M059J (cell line): Measurements from ENCODE around the gene LGR4. TPM values are rescaled to one million over a fixed set of nuclear protein-coding genes. Genes with fewer than 3 reads are reported as not detected.

Experiments used
- DNase-seq: peaks from one replicate; pipeline ENCODE4 v3.0.0-alpha.2; 2012; ENCODE audit warnings: low read depth
- total RNA-seq: library from RNA; depleted of rRNA; stranded (reverse); fragments of >200 nt; shearing (Covaris generic); gene quantifications from 2 replicates; pipeline ENCODE4 v1.2.3, GENCODE V29; 2014

LGR4 gene
- total RNA-seq, 1 experiment from 2014 or later: 45.2 TPM

GRCh38 chr11:27404427-27404826 is 68.2 kb downstream of the LGR4 start:
- no peak for DNase-seq

- no peak for DNase-seq
Measured at GRCh38 chr11:27403195-27403594, 69.4 kb downstream of the LGR4 start.

- no peak for DNase-seq
Measured at GRCh38 chr11:27402450-27402849, 70.1 kb downstream of the LGR4 start.

GRCh38 chr11:27401833-27402316 is 70.7 kb downstream of the LGR4 start:
- no peak for DNase-seq

- DNase-seq: no peak
Measured at GRCh38 chr11:27401280-27401832, 71.2 kb downstream of the LGR4 start.

GRCh38 chr11:27398400-27398770 is 74.2 kb downstream of the LGR4 start:
- no peak for DNase-seq

- DNase-seq: no peak
Measured at GRCh38 chr11:27397624-27398399, 74.8 kb downstream of the LGR4 start.

- no peak for DNase-seq
Measured at GRCh38 chr11:27396259-27396839, 76.2 kb downstream of the LGR4 start.

GRCh38 chr11:27395556-27396258 is 76.9 kb downstream of the LGR4 start:
- peak; percentile 71 for DNase-seq

GRCh38 chr11:27394781-27395228 is 77.8 kb downstream of the LGR4 start:
- DNase-seq: peak; percentile 55

- peak; percentile 87 for DNase-seq
Measured at GRCh38 chr11:27392278-27393114, 80.1 kb downstream of the LGR4 start.

GRCh38 chr11:27391331-27392015 is 81.1 kb downstream of the LGR4 start:
- peak; percentile 73 for DNase-seq

GRCh38 chr11:27390318-27391295 is 82.0 kb downstream of the LGR4 start:
- peak; percentile 82 for DNase-seq

GRCh38 chr11:27388869-27389268 is 83.7 kb downstream of the LGR4 start:
- peak; percentile 53 for DNase-seq

GRCh38 chr11:27388001-27388400 is 84.6 kb downstream of the LGR4 start:
- DNase-seq: no peak

GRCh38 chr11:27387362-27387761 is 85.2 kb downstream of the LGR4 start:
- DNase-seq: no peak

- DNase-seq: no peak
Measured at GRCh38 chr11:27386181-27386845, 86.3 kb downstream of the LGR4 start.

GRCh38 chr11:27385245-27385644 is 87.3 kb downstream of the LGR4 start:
- peak; percentile 91 for DNase-seq

GRCh38 chr11:27384227-27384626 is 88.4 kb downstream of the LGR4 start:
- DNase-seq: no peak
